ENCODE data around the gene TMEM233.

DNA sequence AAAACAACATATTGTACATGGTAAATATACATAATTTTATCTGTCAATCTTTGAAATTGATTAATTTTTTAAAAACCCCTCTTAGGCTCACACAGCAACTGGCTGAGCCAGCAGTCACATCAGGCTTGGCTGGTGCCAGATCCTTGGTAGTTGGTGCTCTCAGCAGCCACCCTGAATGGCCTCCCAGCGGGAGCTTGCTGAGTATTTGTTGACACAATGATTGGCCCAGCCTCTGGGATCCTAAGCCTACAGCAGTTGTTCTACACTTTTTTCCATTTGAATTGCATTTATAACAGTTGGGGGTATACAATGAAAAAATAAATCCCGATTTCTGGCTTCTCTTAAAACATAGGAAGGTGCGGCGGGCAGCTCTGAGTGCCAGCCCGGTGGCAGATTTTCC, 85.5 kb downstream of the TMEM233 start:
- no peak for TF ChIP-seq XRCC3 (IDR thresholded peaks at IDR 0.05)
- TF ChIP-seq E2F1 (CRISPR knock-in tag; IDR thresholded peaks at IDR 0.05) = no peak

Measured in K562 (cell line).